IPS-18c (cell line): ENCODE measurements around the gene ZNF595.
"Not testable (repeated sequence)": the region's sequence is repeated elsewhere in the genome, so short reads cannot be mapped to it uniquely, and the experiment has no call there.

Source experiments
- H3K4me3 ChIP-seq: 2 replicates; pipeline ENCODE4 v1.7.0; 2013; ENCODE audit warnings: low read depth, mild to moderate bottlenecking, low read length, moderate library complexity; ENCODE audit not compliant: insufficient read depth
- H3K9me3 ChIP-seq: one replicate; pipeline ENCODE4 v1.6.1; 2013; ENCODE audit warnings: mild to moderate bottlenecking, low read length, moderate library complexity; ENCODE audit not compliant: control insufficient read depth, insufficient read depth

Gene ZNF595

DNA sequence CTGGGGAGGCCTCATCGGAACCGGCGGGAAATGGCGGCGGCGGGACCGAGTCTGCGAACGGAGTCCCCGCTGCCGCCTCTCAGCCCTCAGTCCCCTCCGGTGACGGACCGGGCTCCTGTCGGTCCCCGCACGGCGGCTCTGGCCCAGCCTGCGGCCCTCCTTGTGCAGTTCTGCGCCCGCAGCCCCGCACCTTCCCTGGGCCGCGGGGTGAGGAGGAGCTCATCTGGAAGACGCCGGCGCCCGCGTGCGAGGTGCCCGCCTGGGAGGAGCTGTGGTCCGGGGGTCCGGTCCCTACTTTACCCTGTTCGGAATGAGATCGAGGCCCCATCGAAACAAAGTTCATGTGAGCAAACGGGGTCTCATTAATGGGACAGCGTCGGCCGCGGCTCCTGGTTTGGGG lies 400 bp downstream of the ZNF595 start:
- H3K9me3 ChIP-seq, H3K4me3 ChIP-seq: not testable (repeated sequence)

GRCh38 chr4:64733-65132 lies 11.6 kb downstream of the ZNF595 start:
- not testable (repeated sequence) for H3K9me3 ChIP-seq, H3K4me3 ChIP-seq

GRCh38 chr4:71830-72229 lies 18.7 kb downstream of the ZNF595 start:
- Histone ChIP-seq H3K9me3 (peaks cover 8% of the 10 kb centered on the region), H3K4me3 (no peak overlapping the region)

DNA sequence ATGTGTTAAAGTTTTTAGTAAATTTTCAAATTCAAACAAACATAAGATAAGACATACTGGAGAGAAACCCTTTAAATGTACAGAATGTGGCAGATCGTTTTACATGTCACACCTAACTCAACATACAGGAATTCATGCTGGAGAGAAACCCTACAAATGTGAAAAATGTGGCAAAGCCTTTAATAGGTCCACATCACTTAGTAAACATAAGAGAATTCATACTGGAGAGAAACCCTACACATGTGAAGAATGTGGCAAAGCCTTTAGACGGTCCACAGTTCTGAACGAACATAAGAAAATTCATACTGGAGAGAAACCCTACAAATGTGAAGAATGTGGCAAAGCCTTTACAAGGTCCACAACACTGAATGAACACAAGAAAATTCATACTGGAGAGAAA lies 32.8 kb downstream of the ZNF595 start:
- H3K4me3 ChIP-seq, result no peak overlapping the region
- H3K9me3 ChIP-seq, result peaks cover 15% of the 10 kb centered on the region

GRCh38 chr4:86559-87324 lies 33.6 kb downstream of the ZNF595 start:
- not testable (repeated sequence) for H3K4me3 ChIP-seq
- peaks cover 13% of the 10 kb centered on the region for H3K9me3 ChIP-seq

GRCh38 chr4:98386-98785 lies 45.3 kb downstream of the ZNF595 start:
- Histone ChIP-seq H3K4me3 (no peak overlapping the region), H3K9me3 (peaks cover 25% of the 10 kb centered on the region)

DNA sequence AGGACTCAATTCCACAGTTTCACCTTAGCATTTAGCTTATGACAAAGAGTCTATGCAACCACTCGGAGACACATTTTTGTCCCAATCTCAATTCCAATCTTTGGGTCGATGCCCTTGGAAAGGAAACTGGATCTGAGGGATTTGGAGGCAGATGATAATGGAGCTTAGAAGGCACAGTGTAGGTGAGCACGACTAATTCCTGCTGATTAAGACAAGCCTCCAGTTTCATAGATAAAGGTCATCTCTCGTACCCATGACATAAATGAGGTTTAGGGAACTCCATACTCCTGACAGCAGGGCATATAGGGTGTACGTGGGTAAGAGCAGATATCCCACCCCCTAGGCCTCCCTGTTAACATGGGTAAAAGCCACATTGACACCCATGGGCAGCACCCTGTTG lies 46.7 kb downstream of the ZNF595 start:
- peaks cover 25% of the 10 kb centered on the region for H3K9me3 ChIP-seq
- no peak overlapping the region for H3K4me3 ChIP-seq

DNA sequence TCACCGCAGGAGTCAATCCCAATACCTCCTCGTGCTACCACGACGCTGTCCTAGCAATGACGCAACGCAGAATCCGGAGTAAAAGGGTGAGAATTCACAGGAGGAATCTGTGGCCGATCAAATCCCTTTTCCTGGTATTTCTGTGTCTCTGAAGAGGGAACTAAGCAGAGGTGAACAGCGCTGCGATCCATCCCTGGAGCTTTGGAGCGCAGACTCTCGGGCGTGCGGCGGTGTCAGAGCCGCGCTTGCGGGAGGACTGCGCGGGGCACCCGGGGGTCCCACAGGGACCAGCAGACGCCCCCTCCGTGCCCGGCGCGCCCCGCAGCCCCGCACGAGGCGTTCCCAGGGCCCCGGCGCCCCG lies 53.9 kb downstream of the ZNF595 start:
- Histone ChIP-seq H3K4me3 (peak overlapping the region; percentile 50; the same call in 1 of the 2 replicates), H3K9me3 (peaks cover 14% of the 10 kb centered on the region)

DNA sequence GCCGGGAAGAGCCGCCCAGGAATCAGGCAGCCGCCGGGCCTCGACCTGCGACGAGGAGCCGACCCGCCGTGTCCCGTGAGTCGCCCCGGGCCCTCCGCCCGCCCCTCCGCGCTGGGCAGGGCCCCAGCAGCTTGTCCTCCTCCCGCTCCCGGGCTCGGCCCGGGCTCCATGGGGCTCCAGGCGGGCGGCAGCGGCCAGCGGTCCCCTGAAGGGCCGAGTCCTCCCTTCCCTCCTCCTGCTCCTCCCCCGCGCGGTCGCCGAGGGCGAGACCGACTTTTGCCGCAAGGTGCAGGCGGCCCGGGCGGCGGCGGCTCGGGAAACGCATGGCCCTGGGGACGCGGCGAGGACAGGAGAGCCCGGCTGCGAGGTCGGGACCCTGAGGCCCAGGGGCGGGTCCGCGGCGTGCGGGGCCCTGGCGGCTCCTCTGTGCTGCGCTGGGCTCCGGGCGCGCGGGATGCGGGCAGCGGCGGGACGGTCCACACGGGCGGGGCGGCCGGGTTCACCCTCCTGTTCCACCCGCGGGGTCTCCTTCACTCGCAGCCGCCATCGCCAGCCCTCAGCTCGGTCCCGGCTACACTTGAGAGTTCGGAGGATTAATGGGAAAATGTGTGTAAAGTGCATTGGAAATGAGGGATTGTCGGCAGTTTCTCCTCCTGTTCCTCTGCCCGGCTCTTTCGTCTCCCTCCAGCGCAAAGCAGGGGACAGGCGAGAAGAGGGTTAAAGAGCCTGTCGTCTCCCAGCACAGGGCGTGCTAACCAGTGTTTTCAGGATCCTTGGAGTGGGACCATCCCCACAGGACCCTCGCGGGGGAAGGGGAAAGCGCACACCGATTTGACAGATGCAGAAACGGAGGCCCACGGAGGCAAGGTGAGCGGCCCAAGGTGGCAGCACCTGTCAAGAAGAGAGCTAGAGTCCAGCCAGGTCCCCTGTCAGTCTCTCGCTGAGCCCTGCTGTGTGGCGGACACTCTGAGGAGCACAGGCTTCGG lies 54.6 kb downstream of the ZNF595 start:
- H3K9me3 ChIP-seq, result peaks cover 9% of the 10 kb centered on the region
- peak overlapping the region; percentile 50 for H3K4me3 ChIP-seq

- Histone ChIP-seq H3K4me3 (no peak overlapping the region), H3K9me3 (peaks cover 3% of the 10 kb centered on the region)
Observed at GRCh38 chr4:112771-113170, 59.6 kb downstream of the ZNF595 start.

GRCh38 chr4:113732-114131 lies 60.6 kb downstream of the ZNF595 start:
- H3K9me3 ChIP-seq, result peaks cover 2% of the 10 kb centered on the region
- no peak overlapping the region for H3K4me3 ChIP-seq

DNA sequence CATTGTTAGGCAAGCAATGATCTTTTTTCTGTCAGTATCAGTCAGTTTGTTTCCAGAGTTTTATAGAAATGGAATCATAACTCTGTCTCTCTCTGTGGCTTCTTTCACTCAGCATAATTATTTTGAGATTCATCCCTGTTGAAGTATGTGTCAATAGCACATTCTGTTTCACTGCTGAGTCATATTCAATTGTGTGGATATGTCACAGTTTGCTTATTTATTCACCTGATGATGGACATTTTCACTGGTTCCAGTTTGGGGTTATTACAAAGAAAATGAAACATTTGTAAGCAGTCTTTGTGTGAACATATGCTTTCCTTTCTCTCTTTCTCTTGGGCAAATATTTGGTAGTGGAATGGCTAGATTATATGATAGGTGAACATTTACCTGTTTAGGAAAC lies 61.0 kb downstream of the ZNF595 start:
- H3K9me3 ChIP-seq, result peaks cover 2% of the 10 kb centered on the region
- no peak overlapping the region for H3K4me3 ChIP-seq

DNA sequence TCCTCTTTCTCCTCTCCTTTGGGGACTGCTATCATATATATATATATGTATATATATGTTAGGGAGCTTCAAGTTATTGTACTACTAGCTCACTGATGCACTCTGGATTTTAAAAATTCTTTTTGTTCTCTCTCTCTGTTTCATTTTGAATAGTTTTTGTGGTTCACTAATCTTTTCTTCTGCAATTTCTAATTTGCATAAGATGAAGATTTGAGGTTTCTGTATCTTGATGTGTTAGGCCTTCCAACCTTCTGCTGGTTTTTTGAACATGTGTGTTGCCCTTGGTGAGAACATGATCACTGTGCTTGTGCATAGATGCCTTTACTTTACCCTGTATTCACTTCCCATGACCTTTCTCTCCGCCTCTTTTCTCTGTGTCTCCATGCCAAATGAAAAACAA lies 63.4 kb downstream of the ZNF595 start:
- no peak overlapping the region for H3K4me3 ChIP-seq

DNA sequence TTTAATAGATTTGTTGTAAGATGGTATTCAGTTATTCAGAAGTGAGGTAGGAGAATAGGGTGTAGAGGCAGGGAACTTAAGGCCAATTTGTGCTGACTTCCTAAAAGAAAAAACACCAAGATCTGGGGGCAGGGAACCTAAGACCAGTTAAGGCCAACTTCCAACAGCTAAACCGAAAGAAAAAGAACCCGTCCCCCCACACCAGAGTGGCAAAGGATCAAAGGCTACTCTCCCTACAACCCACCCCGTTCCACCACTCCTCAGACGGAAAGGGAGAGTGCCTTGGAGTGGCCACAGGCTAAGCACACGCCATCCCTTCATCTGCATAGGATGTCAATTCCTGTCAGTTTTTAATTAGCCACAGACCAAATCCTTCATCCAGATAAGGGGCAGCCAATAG lies 67.5 kb downstream of the ZNF595 start:
- Histone ChIP-seq H3K9me3 (no peaks in the 10 kb centered on the region), H3K4me3 (no peak overlapping the region)

More for the DNA sequence above, 63.4 kb downstream of the ZNF595 start:
- peaks cover 2% of the 10 kb centered on the region for H3K9me3 ChIP-seq

DNA sequence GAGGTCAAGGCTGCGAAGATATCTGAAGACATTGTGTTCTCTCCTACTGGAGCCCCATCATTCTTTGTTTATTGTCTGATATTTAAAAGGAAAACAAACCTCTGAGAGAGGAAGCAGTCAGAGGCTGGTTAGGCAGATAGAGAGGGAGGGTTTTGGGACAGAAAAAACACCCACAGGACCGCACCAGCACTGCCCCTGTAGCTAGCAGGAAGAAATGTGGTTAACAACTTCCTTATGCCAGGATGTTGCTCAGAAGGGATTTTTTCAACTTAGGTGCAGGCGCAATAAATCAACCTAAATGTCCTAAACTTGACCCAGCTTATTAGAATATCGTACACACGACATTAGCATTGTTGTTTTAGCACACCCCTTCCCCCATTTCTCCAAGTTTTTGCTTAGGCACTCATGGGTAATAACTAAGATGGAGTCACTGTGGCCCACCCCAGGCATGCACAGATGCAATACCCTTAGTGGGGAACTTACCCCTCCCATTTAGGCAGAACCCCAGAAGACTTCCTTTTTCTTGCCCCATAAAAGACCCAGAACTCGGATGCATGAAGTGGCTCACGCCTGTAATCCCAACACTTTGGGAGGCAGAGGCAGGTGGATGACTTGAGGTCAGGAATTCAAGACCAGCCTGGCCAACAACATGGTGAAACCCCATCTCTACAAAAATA lies 68.4 kb downstream of the ZNF595 start:
- Histone ChIP-seq H3K4me3 (no peak overlapping the region), H3K9me3 (no peaks in the 10 kb centered on the region)

GRCh38 chr4:123922-124274 lies 70.8 kb downstream of the ZNF595 start:
- H3K9me3 ChIP-seq, result not testable (repeated sequence)
- peak overlapping the region; percentile 16; the same call in 1 of the 2 replicates for H3K4me3 ChIP-seq

DNA sequence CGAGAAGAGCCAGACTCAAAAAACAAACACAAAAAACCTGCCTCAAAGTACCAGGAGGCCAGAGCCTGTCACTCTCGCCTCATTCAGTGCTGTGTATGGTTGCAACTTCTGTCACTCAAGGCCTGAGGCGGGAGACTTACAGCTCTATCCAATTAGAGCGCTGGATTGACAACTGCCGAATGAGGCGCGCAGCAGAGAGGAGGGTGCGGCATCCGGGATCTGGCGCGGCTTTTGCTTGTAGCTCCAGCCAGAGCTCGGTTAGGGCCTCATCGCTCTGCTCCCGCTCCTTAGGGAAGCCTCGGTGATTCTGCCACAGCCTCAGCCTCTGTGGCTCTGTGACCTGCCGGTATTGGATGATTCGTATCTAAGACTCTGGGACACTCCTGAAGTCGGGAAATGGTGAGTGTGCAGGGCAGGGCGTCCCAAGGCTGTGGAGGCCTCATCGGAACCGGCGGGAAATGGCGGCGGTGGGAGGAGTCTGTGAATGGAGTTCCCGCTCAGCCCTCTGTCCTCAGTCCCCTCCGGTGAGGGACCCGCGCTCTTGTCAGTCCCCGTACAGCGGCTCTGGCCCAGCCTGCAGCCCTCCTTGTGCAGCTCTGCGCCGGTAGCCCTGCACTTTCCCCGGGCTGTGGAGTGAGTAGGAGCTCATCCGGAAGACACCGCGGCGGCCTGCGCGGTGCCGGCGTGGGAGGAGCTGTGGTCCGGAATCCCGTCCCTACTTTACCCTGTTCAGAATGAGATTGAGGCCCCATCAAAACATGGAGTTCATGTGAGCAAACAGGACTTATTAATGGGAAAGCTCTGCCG lies 71.4 kb downstream of the ZNF595 start, which contains the start of gene ZNF718:
Gene ZNF718, plus strand, starts transcription at position 227 of the 807 bp plus-strand sequence. Its CDS starts 170 bp downstream, at position 397.
- Histone ChIP-seq H3K4me3 (peak within 1 kb of the TSS; percentile 100), H3K9me3 (no peaks in the 10 kb centered on the region)
